Measurements from ENCODE around the gene CRYL1. TPM values are rescaled to one million over a fixed set of nuclear protein-coding genes. Genes with fewer than 3 reads are reported as not detected.
A peak's percentile ranks its signal among the peaks of the same experiment; 100 is the strongest.

The CRYL1 gene
- total and polyA plus RNA-seq, 12 donors: 10.6 to 68.0 (median 48.1) TPM

- Histone ChIP-seq H3K36me3 (replicated peaks in 1 of 2) (no peaks in the 10 kb centered on the region), H3K27me3 (no peaks in the 10 kb centered on the region), H3K4me3 (no peak overlapping the region), H3K9me3 (replicated peaks in 1 of 3) (no peaks in the 10 kb centered on the region), H3K4me1 (replicated peaks in 1 of 2) (no peaks in the 10 kb centered on the region), H3K27ac (no peak overlapping the region)
- intact Hi-C loops (cut with DNase I): no loop called here
- WGBS, 4 donors: 83 to 96% (median 91%) methylated on average over 2 of the region's 2 CpGs
- DNase-seq: no peak
- TF ChIP-seq CTCF (IDR thresholded peaks at IDR 0.05) (peak in 2 of 6 experiments; percentile 3 to 29), POLR2A (IDR thresholded peaks at IDR 0.05) (no peak)
Observed at GRCh38 chr13:20353973-20354372, 171.7 kb downstream of the CRYL1 start.

Small RNA genes within 50 kb of the gene (microRNA-seq; reads per million reads assigned to microRNA genes)
- gene MIR4499: 0 reads per million in 3 donors

Small RNA genes within 50 kb of the gene (small RNA-seq; reads per million reads assigned to genes)
- 0 reads per million in 2 donors for gene MIR4499

Other genes starting within 250 kb of the CRYL1 start
- gene IFT88, start 41.3 kb upstream of the CRYL1 start, total RNA-seq: 10 to 100 TPM in 7 of 9 donors, 1 to 10 TPM in 2; 7.0 to 22.9 (median 12.3) TPM
- gene IFT88, start 41.3 kb upstream of the CRYL1 start, polyA plus RNA-seq: 10 to 100 TPM; 14.8 to 21.2 (median 20.4) TPM
- 1 to 10 TPM in 7 of 9 donors, under 1 TPM in 2; 0.47 to 3.8 (median 2.0) TPM for gene IL17D, start 177.8 kb upstream of the CRYL1 start, total RNA-seq
- under 1 TPM; 0.64 to 0.94 (median 0.75) TPM for gene IL17D, start 177.8 kb upstream of the CRYL1 start, polyA plus RNA-seq
- gene EEF1AKMT1, start 248.1 kb upstream of the CRYL1 start, total RNA-seq: 10 to 100 TPM in 8 of 9 donors, 1 to 10 TPM in 1; 6.8 to 16.2 (median 13.3) TPM
- gene EEF1AKMT1, start 248.1 kb upstream of the CRYL1 start, polyA plus RNA-seq: 10 to 100 TPM; 11.4 to 20.0 (median 15.5) TPM

All from adrenal gland (tissue), 12 donors.